OCI-M2 (cell line): Measurements from ENCODE around the gene PPP2R2B.
"Not testable (repeated sequence)": the region's sequence is repeated elsewhere in the genome, so short reads cannot be mapped to it uniquely, and the experiment has no call there.

ENCODE experiments used
- DNase-seq: peaks from one replicate; lab custom pipeline; 2025; ENCODE audit not compliant: unreplicated experiment; lab: John Stamatoyannopoulos, UW

The PPP2R2B gene

GRCh38 chr5:146562461-146562860 lies 316.1 kb downstream of the PPP2R2B start:
- DNase-seq = no peak

- no peak for DNase-seq
These were observed 316.8 kb downstream of the PPP2R2B start for GRCh38 chr5:146561711-146562110.

- DNase-seq = no peak
These were observed 318.2 kb downstream of the PPP2R2B start for GRCh38 chr5:146560205-146560812.

GRCh38 chr5:146556884-146557283 lies 321.7 kb downstream of the PPP2R2B start:
- DNase-seq = not testable (repeated sequence)

GRCh38 chr5:146553446-146553845 lies 325.1 kb downstream of the PPP2R2B start:
- no peak for DNase-seq

- no peak for DNase-seq
These were observed 328.9 kb downstream of the PPP2R2B start for GRCh38 chr5:146549615-146550014.

- no peak for DNase-seq
These were observed 329.6 kb downstream of the PPP2R2B start for GRCh38 chr5:146548781-146549449.

- no peak for DNase-seq
These were observed 334.3 kb downstream of the PPP2R2B start for GRCh38 chr5:146544232-146544631.

- DNase-seq = no peak
These were observed 336.4 kb downstream of the PPP2R2B start for GRCh38 chr5:146541958-146542849.

- no peak for DNase-seq
These were observed 338.1 kb downstream of the PPP2R2B start for GRCh38 chr5:146540414-146540813.

- DNase-seq = no peak
These were observed 338.6 kb downstream of the PPP2R2B start for GRCh38 chr5:146539973-146540372.

GRCh38 chr5:146538432-146538831 lies 340.1 kb downstream of the PPP2R2B start:
- DNase-seq = no peak

- no peak for DNase-seq
These were observed 344.7 kb downstream of the PPP2R2B start for GRCh38 chr5:146533882-146534281.

GRCh38 chr5:146533260-146533857 lies 345.2 kb downstream of the PPP2R2B start:
- no peak for DNase-seq
